ENCODE results near the gene EXOC6B. TPM values are rescaled to one million over a fixed set of nuclear protein-coding genes. Genes with fewer than 3 reads are reported as not detected.

EXOC6B gene
- total RNA-seq, 6 experiments from 2014 or later, result 7.8 to 15.1 (median 9.1) TPM

GRCh38 chr2:72254831-72255451 is 570.9 kb downstream of the EXOC6B start:
- intact Hi-C loops (cut with DNase I), result no loop called here
- Histone ChIP-seq H3K4me3 (no peak overlapping the region), H3K27ac (no peak overlapping the region), H3K36me3 (no peaks in the 10 kb centered on the region), H3K27me3 (no peaks in the 10 kb centered on the region), H3K4me1 (no peaks in the 10 kb centered on the region), H3K9me3 (no peaks in the 10 kb centered on the region)
- no CpG with 5 or more reads among the region's 1 CpG for WGBS (ENCODE audit: insufficient coverage, low coverage, low lambda C conversion rate, missing lambda C conversion rate)
- no peak for TF ChIP-seq POLR2A (IDR thresholded peaks at IDR 0.05)
- no peak for TF ChIP-seq CTCF (IDR thresholded peaks at IDR 0.05)
- ATAC-seq (no peak), DNase-seq (no peak)

GRCh38 chr2:72238311-72238710 is 587.5 kb downstream of the EXOC6B start:
- no peaks in the 10 kb centered on the region for H3K27me3 ChIP-seq
- H3K4me1 ChIP-seq, result peaks cover 0 to 4% (median 0%) of the 10 kb centered on the region in 4 donors
- H3K27ac ChIP-seq, result no peak overlapping the region
- DNase-seq, result no peak
- no peak overlapping the region for H3K4me3 ChIP-seq
- no peaks in the 10 kb centered on the region for H3K9me3 ChIP-seq
- no peak for TF ChIP-seq CTCF (IDR thresholded peaks at IDR 0.05)
- no peak for TF ChIP-seq POLR2A (IDR thresholded peaks at IDR 0.05)
- ATAC-seq, result no peak
- H3K36me3 ChIP-seq, result no peaks in the 10 kb centered on the region
- intact Hi-C loops (cut with DNase I), result no loop called here

- H3K4me1 ChIP-seq, result peaks cover 0 to 4% (median 0%) of the 10 kb centered on the region in 4 donors
- intact Hi-C loops (cut with DNase I), result no loop called here
- 69% methylated on average over 2 of the region's 2 CpGs for WGBS (ENCODE audit: insufficient coverage, low coverage, low lambda C conversion rate, missing lambda C conversion rate)
- H3K36me3 ChIP-seq, result no peaks in the 10 kb centered on the region
- no peaks in the 10 kb centered on the region for H3K9me3 ChIP-seq
- H3K27ac ChIP-seq, result no peak overlapping the region
- no peak for TF ChIP-seq CTCF (IDR thresholded peaks at IDR 0.05)
- TF ChIP-seq POLR2A (IDR thresholded peaks at IDR 0.05), result no peak
- ATAC-seq, result no peak
- no peak for DNase-seq
- H3K4me3 ChIP-seq, result no peak overlapping the region
- no peaks in the 10 kb centered on the region for H3K27me3 ChIP-seq
Measured at GRCh38 chr2:72237549-72237948, 588.3 kb downstream of the EXOC6B start.

- 91% methylated on average over 3 of the region's 3 CpGs for WGBS (ENCODE audit: insufficient coverage, low coverage, low lambda C conversion rate, missing lambda C conversion rate)
- TF ChIP-seq POLR2A (IDR thresholded peaks at IDR 0.05) (no peak), CTCF (IDR thresholded peaks at IDR 0.05) (no peak)
- no peaks in the 10 kb centered on the region for H3K27me3 ChIP-seq
- no peaks in the 10 kb centered on the region for H3K9me3 ChIP-seq
- no peak for ATAC-seq
- H3K36me3 ChIP-seq, result no peaks in the 10 kb centered on the region
- DNase-seq, result no peak
- no peak overlapping the region for H3K4me3 ChIP-seq
- H3K27ac ChIP-seq, result no peak overlapping the region
- peaks cover 0 to 4% (median 0%) of the 10 kb centered on the region in 4 donors for H3K4me1 ChIP-seq
- intact Hi-C loops (cut with DNase I), result no loop called here
Measured at GRCh38 chr2:72236445-72237067, 589.3 kb downstream of the EXOC6B start.
